Thyroid gland (tissue), 4 donors: ENCODE measurements around the gene TMTC4.

Experiments used
- CTCF ChIP-seq, 6 experiments: fragments of 200-600 bp in 3 of 6; fragments of 450-650 bp in 3 of 6; sonication (generic) in 3 of 6; IDR thresholded peaks; one replicate each; pipeline ENCODE4 v1.5.1; 2016 to 2019; ENCODE audit warnings: antibody characterized with exemption in 6 of 6, mild to moderate bottlenecking in 2 of 6, inconsistent platforms in 1 of 6, moderate library complexity in 1 of 6
- POLR2A ChIP-seq, 2 donors: fragments of 450-650 bp; IDR thresholded peaks; one replicate each; pipeline ENCODE4 v1.6.1; 2017; ENCODE audit warnings: antibody characterized with exemption in 2 of 2, mild to moderate bottlenecking in 2 of 2, moderate library complexity in 1 of 2

- TF ChIP-seq CTCF (IDR thresholded peaks at IDR 0.05) (no peak), POLR2A (IDR thresholded peaks at IDR 0.05) (no peak)
Observed at GRCh38 chr13:100695509-100695773, 20.8 kb upstream of the TMTC4 start.
